Vagina (tissue), 2 donors: Measurements from ENCODE around the gene SRGAP3. TPM values are rescaled to one million over a fixed set of nuclear protein-coding genes. Genes with fewer than 3 reads are reported as not detected.

Experiments
- DNase-seq, 2 donors: peaks; one replicate each; pipeline ENCODE4 v3.0.0-alpha.2; 2017; ENCODE audit errors: extremely low spot score in 2 of 2
- H3K27ac ChIP-seq: fragments of 200-600 bp; sonication (generic); one replicate; pipeline ENCODE4 v1.5.1; 2019
- H3K27me3 ChIP-seq: fragments of 200-600 bp; sonication (generic); one replicate; pipeline ENCODE4 v1.5.1; 2019
- H3K36me3 ChIP-seq, 2 donors: fragments of 200-600 bp; sonication (generic); one replicate each; pipeline ENCODE4 v1.5.1; 2017 to 2019
- H3K4me1 ChIP-seq: fragments of 200-600 bp; sonication (generic); one replicate; pipeline ENCODE4 v1.5.1; 2019
- H3K4me3 ChIP-seq, 2 donors: fragments of 200-600 bp; sonication (generic); 1 replicate in 1 of 2; 2 replicates in 1 of 2; pipeline ENCODE4 v1.5.1; 2016 to 2019
- H3K9me3 ChIP-seq: fragments of 200-600 bp; sonication (generic); one replicate; pipeline ENCODE4 v1.5.1; 2019
- CTCF ChIP-seq, 3 experiments: fragments of 450-650 bp in 2 of 3; fragments of 200-600 bp in 1 of 3; sonication (generic) in 1 of 3; IDR thresholded peaks; one replicate each; pipeline ENCODE4 v1.5.1; 2017 to 2019; ENCODE audit warnings: antibody characterized with exemption in 3 of 3, mild to moderate bottlenecking in 2 of 3, moderate library complexity in 2 of 3
- POLR2A ChIP-seq, 2 donors: fragments of 450-650 bp; IDR thresholded peaks; one replicate each; pipeline ENCODE4 v1.6.1; 2017; ENCODE audit warnings: antibody characterized with exemption in 2 of 2, mild to moderate bottlenecking in 2 of 2, moderate library complexity in 2 of 2
- POLR2AphosphoS5 ChIP-seq, 2 donors: sonication (generic); formaldehyde crosslinking; IDR thresholded peaks; one replicate each; pipeline ENCODE4 v1.9.0; 2017; ENCODE audit warnings: antibody characterized with exemption in 2 of 2, mild to moderate bottlenecking in 2 of 2, low read depth in 1 of 2; ENCODE audit not compliant: insufficient read depth in 1 of 2
- intact Hi-C: fragments of 100-400 bp; cut with DNase I; formaldehyde crosslinking; loops from one replicate; pipeline ENCODE4 v1.15.1; 2023
- total RNA-seq: library from RNA; depleted of rRNA; stranded (reverse); fragments of >200 nt; gene quantifications from one replicate; pipeline ENCODE4 v1.2.3, GENCODE V29; 2016

SRGAP3 gene
- total RNA-seq, 1 donor from 2014 or later = 20.6 TPM

- no peak overlapping the region for H3K4me3 ChIP-seq
- peaks cover 0 to 16% of the 10 kb centered on the region in 2 donors for H3K36me3 ChIP-seq
- DNase-seq = no peak
- H3K4me1 ChIP-seq = no peaks in the 10 kb centered on the region
- H3K27me3 ChIP-seq = no peaks in the 10 kb centered on the region
- no peaks in the 10 kb centered on the region for H3K9me3 ChIP-seq
- intact Hi-C loops = no loop called here
- TF ChIP-seq CTCF (IDR thresholded peaks at IDR 0.05) = no peak
- no peak for TF ChIP-seq POLR2AphosphoS5 (IDR thresholded peaks at IDR 0.05; ENCODE audit: insufficient read depth in 1 of 2, low read depth in 1 of 2)
- TF ChIP-seq POLR2A (IDR thresholded peaks at IDR 0.05) = no peak
- H3K27ac ChIP-seq = no peak overlapping the region
Observed at GRCh38 chr3:8942746-8943488, 306.5 kb downstream of the SRGAP3 start.

- Histone ChIP-seq H3K4me1 (no peaks in the 10 kb centered on the region), H3K9me3 (no peaks in the 10 kb centered on the region), H3K36me3 (peaks cover 0 to 16% of the 10 kb centered on the region in 2 donors), H3K4me3 (no peak overlapping the region), H3K27ac (no peak overlapping the region), H3K27me3 (no peaks in the 10 kb centered on the region)
- TF ChIP-seq POLR2AphosphoS5 (IDR thresholded peaks at IDR 0.05; ENCODE audit: insufficient read depth in 1 of 2, low read depth in 1 of 2) (no peak), CTCF (IDR thresholded peaks at IDR 0.05) (no peak), POLR2A (IDR thresholded peaks at IDR 0.05) (no peak)
- DNase-seq = no peak
- intact Hi-C loops = no loop called here
Observed at GRCh38 chr3:8942115-8942514, 307.3 kb downstream of the SRGAP3 start.

- H3K4me1 ChIP-seq = no peaks in the 10 kb centered on the region
- intact Hi-C loops = no loop called here
- no peak for DNase-seq
- H3K27me3 ChIP-seq = no peaks in the 10 kb centered on the region
- H3K4me3 ChIP-seq = no peak overlapping the region
- H3K36me3 ChIP-seq = no peaks in the 10 kb centered on the region
- TF ChIP-seq CTCF (IDR thresholded peaks at IDR 0.05) (no peak), POLR2A (IDR thresholded peaks at IDR 0.05) (no peak), POLR2AphosphoS5 (IDR thresholded peaks at IDR 0.05; ENCODE audit: insufficient read depth in 1 of 2, low read depth in 1 of 2) (no peak)
- H3K9me3 ChIP-seq = no peaks in the 10 kb centered on the region
- H3K27ac ChIP-seq = no peak overlapping the region
Observed at GRCh38 chr3:8938021-8938420, 311.4 kb downstream of the SRGAP3 start.

GRCh38 chr3:8937064-8938020 lies 312.1 kb downstream of the SRGAP3 start:
- H3K4me3 ChIP-seq = no peak overlapping the region
- no peaks in the 10 kb centered on the region for H3K27me3 ChIP-seq
- no peak for TF ChIP-seq POLR2A (IDR thresholded peaks at IDR 0.05)
- no peak for TF ChIP-seq POLR2AphosphoS5 (IDR thresholded peaks at IDR 0.05; ENCODE audit: insufficient read depth in 1 of 2, low read depth in 1 of 2)
- TF ChIP-seq CTCF (IDR thresholded peaks at IDR 0.05) = no peak
- H3K4me1 ChIP-seq = no peaks in the 10 kb centered on the region
- intact Hi-C loops = no loop called here
- no peaks in the 10 kb centered on the region for H3K36me3 ChIP-seq
- H3K9me3 ChIP-seq = no peaks in the 10 kb centered on the region
- H3K27ac ChIP-seq = no peak overlapping the region
- no peak for DNase-seq
